ENCODE data around the gene FHL3. TPM values are rescaled to one million over a fixed set of nuclear protein-coding genes. Genes with fewer than 3 reads are reported as not detected.
A peak's percentile ranks its signal among the peaks of the same experiment; 100 is the strongest.

FHL3 gene
- total RNA-seq, 1 donor: 8.3 TPM

- peaks cover 49% of the 10 kb centered on the region for H3K4me1 ChIP-seq (ENCODE audit: insufficient read depth, low read length)
- H3K9me3 ChIP-seq (ENCODE audit: low read depth, low read length): no peaks in the 10 kb centered on the region
- H3K4me3 ChIP-seq (ENCODE audit: low read length): no peak overlapping the region
- H3K27me3 ChIP-seq (ENCODE audit: insufficient read depth, low read length): no peaks in the 10 kb centered on the region
Measured at GRCh38 chr1:38009088-38009840, 4.0 kb upstream of the FHL3 start.

GRCh38 chr1:38006008-38006828 lies 904 bp upstream of the FHL3 start:
- no peaks in the 10 kb centered on the region for H3K27me3 ChIP-seq (ENCODE audit: insufficient read depth, low read length)
- H3K4me1 ChIP-seq (ENCODE audit: insufficient read depth, low read length): peaks cover 58% of the 10 kb centered on the region
- no peak overlapping the region for H3K4me3 ChIP-seq (ENCODE audit: low read length)
- H3K9me3 ChIP-seq (ENCODE audit: low read depth, low read length): no peaks in the 10 kb centered on the region

GRCh38 chr1:38004284-38005108 lies 818 bp downstream of the FHL3 start:
- peaks cover 65% of the 10 kb centered on the region for H3K4me1 ChIP-seq (ENCODE audit: insufficient read depth, low read length)
- H3K9me3 ChIP-seq (ENCODE audit: low read depth, low read length): no peaks in the 10 kb centered on the region
- no peaks in the 10 kb centered on the region for H3K27me3 ChIP-seq (ENCODE audit: insufficient read depth, low read length)
- H3K4me3 ChIP-seq (ENCODE audit: low read length): peak overlapping the region; percentile 55

GRCh38 chr1:38003261-38004250 lies 1.8 kb downstream of the FHL3 start:
- H3K9me3 ChIP-seq (ENCODE audit: low read depth, low read length): no peaks in the 10 kb centered on the region
- H3K4me1 ChIP-seq (ENCODE audit: insufficient read depth, low read length): peaks cover 65% of the 10 kb centered on the region
- H3K27me3 ChIP-seq (ENCODE audit: insufficient read depth, low read length): no peaks in the 10 kb centered on the region
- peak overlapping the region; percentile 55 for H3K4me3 ChIP-seq (ENCODE audit: low read length)

GRCh38 chr1:38000529-38001455 lies 4.5 kb downstream of the FHL3 start:
- Histone ChIP-seq H3K9me3 (ENCODE audit: low read depth, low read length) (no peaks in the 10 kb centered on the region), H3K4me3 (ENCODE audit: low read length) (no peak overlapping the region), H3K27me3 (ENCODE audit: insufficient read depth, low read length) (no peaks in the 10 kb centered on the region), H3K4me1 (ENCODE audit: insufficient read depth, low read length) (peaks cover 87% of the 10 kb centered on the region)

- H3K27me3 ChIP-seq (ENCODE audit: insufficient read depth, low read length): no peaks in the 10 kb centered on the region
- no peak overlapping the region for H3K4me3 ChIP-seq (ENCODE audit: low read length)
- no peaks in the 10 kb centered on the region for H3K9me3 ChIP-seq (ENCODE audit: low read depth, low read length)
- H3K4me1 ChIP-seq (ENCODE audit: insufficient read depth, low read length): peaks cover 93% of the 10 kb centered on the region
Measured at GRCh38 chr1:38000233-38000528, 5.1 kb downstream of the FHL3 start.

GRCh38 chr1:37999430-38000232 lies 5.7 kb downstream of the FHL3 start:
- H3K9me3 ChIP-seq (ENCODE audit: low read depth, low read length): no peaks in the 10 kb centered on the region
- no peak overlapping the region for H3K4me3 ChIP-seq (ENCODE audit: low read length)
- H3K27me3 ChIP-seq (ENCODE audit: insufficient read depth, low read length): no peaks in the 10 kb centered on the region
- peaks cover 97% of the 10 kb centered on the region for H3K4me1 ChIP-seq (ENCODE audit: insufficient read depth, low read length)

- Histone ChIP-seq H3K27me3 (ENCODE audit: insufficient read depth, low read length) (no peaks in the 10 kb centered on the region), H3K4me1 (ENCODE audit: insufficient read depth, low read length) (peaks cover 95% of the 10 kb centered on the region), H3K9me3 (ENCODE audit: low read depth, low read length) (no peaks in the 10 kb centered on the region), H3K4me3 (ENCODE audit: low read length) (no peak overlapping the region)
Measured at GRCh38 chr1:37998913-37999429, 6.3 kb downstream of the FHL3 start.

- Histone ChIP-seq H3K9me3 (ENCODE audit: low read depth, low read length) (no peaks in the 10 kb centered on the region), H3K4me3 (ENCODE audit: low read length) (no peak overlapping the region), H3K27me3 (ENCODE audit: insufficient read depth, low read length) (no peaks in the 10 kb centered on the region), H3K4me1 (ENCODE audit: insufficient read depth, low read length) (peaks cover 87% of the 10 kb centered on the region)
Measured at GRCh38 chr1:37998089-37998808, 7.1 kb downstream of the FHL3 start.

GRCh38 chr1:37997256-37998088 lies 7.8 kb downstream of the FHL3 start:
- H3K4me3 ChIP-seq (ENCODE audit: low read length): no peak overlapping the region
- no peaks in the 10 kb centered on the region for H3K9me3 ChIP-seq (ENCODE audit: low read depth, low read length)
- no peaks in the 10 kb centered on the region for H3K27me3 ChIP-seq (ENCODE audit: insufficient read depth, low read length)
- H3K4me1 ChIP-seq (ENCODE audit: insufficient read depth, low read length): peaks cover 80% of the 10 kb centered on the region

- Histone ChIP-seq H3K4me1 (ENCODE audit: insufficient read depth, low read length) (peaks cover 63% of the 10 kb centered on the region), H3K27me3 (ENCODE audit: insufficient read depth, low read length) (no peaks in the 10 kb centered on the region), H3K9me3 (ENCODE audit: low read depth, low read length) (no peaks in the 10 kb centered on the region), H3K4me3 (ENCODE audit: low read length) (peak overlapping the region; percentile 44)
Measured at GRCh38 chr1:37995751-37996345, 9.5 kb downstream of the FHL3 start.
